ENCODE data around the gene RGL4. TPM values are rescaled to one million over a fixed set of nuclear protein-coding genes. Genes with fewer than 3 reads are reported as not detected.
"Not testable (repeated sequence)": the region's sequence is repeated elsewhere in the genome, so short reads cannot be mapped to it uniquely, and the experiment has no call there.

RGL4 gene, protein sequence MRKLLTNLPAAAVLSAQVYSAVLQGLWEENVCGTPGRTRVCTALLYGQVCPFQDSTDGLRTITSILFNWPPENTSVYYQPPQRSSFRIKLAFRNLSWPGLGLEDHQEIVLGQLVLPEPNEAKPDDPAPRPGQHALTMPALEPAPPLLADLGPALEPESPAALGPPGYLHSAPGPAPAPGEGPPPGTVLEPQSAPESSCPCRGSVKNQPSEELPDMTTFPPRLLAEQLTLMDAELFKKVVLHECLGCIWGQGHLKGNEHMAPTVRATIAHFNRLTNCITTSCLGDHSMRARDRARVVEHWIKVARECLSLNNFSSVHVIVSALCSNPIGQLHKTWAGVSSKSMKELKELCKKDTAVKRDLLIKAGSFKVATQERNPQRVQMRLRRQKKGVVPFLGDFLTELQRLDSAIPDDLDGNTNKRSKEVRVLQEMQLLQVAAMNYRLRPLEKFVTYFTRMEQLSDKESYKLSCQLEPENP
- polyA plus RNA-seq (2013, experiment 1 of 2; ENCODE audit: insufficient read length), result 0.89 TPM
- polyA plus RNA-seq (2013, experiment 2 of 2; ENCODE audit: insufficient read length), result 0.67 TPM

DNA sequence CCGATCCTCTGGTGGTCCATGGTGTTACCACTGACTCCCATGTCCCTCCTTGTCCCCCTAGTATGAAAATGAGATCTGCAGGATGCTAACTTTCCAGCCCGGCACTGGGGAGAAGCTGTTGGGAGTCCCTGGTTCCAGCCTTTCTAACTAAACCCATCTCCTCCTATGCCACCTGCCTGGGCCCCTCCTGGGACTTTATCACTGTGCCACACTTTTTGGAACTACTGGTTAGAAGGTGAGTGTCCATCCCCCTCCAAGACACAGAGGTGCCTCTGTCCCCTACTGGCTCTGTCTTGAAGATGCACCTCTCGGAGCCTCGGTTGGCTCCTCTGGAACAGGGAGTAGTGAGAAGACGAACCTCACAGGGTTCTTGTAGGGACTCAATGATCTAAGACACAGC lies at the start of gene RGL4:
TSS of gene RGL4 (plus strand) at position 301 of the 400 bp plus-strand sequence. CDS start 1,018 bp downstream, outside the sequence.
- no peak for DNase-seq

DNA sequence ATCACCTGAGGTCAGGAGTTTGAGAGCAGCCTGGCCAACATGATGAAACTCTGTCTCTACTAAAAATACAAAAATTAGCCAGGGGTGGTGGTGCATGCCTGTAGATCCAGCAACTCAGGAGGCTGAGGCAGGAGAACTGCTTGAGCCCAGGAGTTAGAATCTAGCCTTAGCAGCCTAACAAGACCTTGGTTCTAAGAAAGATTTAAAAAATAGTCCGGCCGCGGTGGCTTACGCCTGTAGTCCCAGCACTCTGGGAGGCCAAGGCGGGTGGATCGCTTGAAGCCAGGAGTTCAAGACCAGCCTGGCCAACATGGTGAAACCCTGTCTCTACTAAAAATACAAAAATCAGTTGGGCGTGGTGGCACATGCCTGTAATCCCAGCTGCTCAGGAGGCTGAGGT lies 44.3 kb upstream of the RGL4 start:
- not testable (repeated sequence) for DNase-seq

DNA sequence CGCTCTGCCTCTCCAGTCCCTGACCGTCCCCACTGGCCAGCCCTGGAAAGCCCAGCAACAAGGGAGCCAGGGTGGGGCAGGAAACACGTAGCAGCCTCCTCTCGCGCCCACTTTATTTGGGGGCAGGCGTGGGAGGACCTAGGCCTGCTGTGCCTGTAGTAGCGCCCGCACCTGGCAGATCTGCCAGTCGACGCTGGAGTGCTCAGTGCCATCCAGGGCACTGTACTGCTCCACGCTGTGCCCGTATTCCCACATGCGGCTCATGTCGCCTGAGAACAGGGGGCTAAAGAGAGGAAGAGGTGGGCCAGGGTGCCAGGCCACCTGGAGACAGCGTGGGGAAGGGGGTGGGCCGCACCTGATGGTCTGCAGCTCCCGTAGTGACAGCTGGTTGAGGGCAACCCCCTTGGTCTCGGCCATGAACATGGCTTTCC lies 41.7 kb upstream of the RGL4 start:
- no peak for DNase-seq

DNA sequence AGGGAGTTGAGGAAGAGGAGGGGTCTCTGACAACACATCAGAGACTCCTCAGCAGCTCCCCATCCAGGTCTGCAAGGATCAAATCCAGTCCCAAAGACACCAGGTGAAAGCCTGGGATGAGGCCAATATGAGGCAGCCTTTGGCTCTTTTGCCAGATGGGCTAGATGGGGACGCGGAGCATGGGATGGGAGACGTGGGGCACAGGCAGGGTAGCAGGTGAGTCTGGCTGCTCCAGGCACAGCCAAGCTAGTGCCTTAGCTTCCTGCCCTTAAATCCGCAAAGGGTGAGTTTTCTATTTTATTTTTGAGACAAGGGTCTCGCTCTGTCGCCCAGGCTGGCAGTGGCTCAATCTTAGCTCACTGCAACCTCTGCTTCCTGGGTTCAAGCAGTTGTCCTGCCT lies 39.1 kb upstream of the RGL4 start:
- DNase-seq, result no peak

DNA sequence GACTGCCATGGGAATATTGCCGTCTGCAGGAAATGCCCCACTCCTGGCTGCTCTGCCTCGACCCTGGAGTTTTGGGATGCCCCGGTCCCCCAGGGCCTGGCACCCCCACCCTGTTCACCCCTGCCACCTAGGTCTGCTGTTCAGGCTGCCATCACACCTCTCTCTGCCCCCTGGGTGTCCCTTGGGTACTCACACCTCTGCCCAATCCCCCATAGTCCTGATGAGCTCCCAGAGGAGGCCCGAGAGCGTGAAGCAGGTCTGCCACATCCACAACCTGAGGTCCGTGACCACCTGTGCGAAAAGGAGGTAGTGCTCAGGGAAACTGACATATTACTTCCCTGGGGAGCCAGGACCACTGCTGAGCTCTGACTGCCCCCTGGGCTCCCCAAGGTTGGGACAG lies 38.5 kb upstream of the RGL4 start:
- DNase-seq, result no peak

DNA sequence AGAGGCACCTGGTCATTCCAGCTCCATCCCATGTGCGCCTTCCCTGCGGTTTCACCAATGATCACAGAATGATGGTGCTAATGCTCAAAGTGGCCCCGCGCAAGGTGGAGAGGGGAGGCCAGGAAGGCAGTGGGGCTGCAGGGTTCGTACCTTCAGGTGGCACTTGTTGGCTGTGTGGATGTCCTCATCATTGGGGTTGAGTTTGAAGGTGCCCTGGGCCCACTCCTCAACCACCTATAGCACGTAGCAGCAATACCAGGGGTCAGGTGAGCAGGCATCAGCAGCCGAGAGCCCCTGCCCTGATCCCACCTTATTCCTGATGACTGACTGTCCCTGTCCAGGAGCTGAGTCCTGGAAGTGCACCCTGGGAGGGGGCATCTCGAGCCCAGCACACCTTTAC lies 38.1 kb upstream of the RGL4 start:
- DNase-seq, result no peak

DNA sequence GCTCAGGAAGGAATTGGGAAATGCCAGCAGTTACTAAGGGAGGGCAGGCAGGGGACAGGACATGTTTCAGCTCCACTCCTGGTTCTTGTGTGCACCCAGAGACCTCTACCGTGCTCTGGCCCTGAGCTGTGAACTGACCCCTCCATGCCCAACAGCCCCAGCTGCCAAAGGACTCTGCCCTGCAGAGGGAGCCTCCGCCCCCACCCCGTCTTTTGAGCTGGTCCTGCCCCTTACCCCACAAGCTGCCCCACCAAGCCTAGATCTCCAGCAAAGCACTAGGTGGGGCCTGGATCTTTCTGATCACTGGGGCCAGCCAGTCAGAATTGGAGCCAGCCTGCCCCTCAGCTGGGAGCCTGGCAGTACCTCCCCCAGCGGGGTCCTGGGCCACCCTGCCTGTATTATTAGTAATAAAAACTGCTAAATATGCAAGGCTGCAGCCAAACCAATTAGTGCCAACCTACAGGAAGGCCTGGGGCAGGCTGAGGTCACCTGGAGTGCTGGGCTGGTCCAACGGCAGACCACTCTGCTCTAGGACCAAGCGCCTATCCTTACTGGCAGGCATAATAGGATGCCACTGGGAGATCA lies 34.8 kb upstream of the RGL4 start:
- DNase-seq, result no peak

DNA sequence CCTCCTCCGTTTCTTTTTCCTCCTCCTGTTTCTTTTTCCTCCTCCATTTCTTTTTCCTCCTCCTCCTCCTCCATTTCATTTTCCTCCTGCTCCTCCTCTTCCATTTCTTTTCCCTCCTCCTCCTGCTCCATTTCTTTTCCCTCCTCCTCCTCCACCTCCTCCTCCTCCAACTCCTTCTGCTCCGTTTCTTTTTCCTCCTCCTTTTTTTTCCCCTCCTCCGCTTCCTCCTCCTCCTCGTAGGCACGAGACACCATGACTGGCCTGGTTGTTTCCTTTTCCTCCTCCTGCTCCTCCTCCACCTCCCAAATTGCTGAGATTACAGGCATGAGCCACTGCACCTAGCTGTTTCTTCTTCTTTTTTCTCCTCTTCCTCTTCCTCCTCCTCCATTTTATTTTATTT lies 33.1 kb upstream of the RGL4 start:
- no peak for DNase-seq

DNA sequence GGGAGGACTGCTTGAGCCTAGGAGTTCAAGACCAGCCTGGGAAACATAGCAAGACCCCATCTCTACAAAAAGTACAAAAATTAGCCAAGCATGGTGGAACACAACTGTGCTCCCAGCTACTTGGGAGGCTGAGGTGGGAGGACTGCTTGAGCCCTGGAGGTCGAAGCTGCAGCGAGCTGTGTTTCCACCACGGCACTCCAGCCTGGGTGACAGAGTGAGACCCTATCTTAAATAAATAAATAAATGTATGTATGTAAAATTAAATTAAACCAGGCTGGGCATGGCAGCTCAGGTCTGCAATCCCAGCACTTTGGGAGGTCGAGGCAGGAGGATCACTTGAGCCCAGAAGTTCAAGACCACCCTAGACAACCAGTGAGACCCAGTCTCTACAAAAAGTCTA lies 30.4 kb upstream of the RGL4 start:
- DNase-seq, result not testable (repeated sequence)

DNA sequence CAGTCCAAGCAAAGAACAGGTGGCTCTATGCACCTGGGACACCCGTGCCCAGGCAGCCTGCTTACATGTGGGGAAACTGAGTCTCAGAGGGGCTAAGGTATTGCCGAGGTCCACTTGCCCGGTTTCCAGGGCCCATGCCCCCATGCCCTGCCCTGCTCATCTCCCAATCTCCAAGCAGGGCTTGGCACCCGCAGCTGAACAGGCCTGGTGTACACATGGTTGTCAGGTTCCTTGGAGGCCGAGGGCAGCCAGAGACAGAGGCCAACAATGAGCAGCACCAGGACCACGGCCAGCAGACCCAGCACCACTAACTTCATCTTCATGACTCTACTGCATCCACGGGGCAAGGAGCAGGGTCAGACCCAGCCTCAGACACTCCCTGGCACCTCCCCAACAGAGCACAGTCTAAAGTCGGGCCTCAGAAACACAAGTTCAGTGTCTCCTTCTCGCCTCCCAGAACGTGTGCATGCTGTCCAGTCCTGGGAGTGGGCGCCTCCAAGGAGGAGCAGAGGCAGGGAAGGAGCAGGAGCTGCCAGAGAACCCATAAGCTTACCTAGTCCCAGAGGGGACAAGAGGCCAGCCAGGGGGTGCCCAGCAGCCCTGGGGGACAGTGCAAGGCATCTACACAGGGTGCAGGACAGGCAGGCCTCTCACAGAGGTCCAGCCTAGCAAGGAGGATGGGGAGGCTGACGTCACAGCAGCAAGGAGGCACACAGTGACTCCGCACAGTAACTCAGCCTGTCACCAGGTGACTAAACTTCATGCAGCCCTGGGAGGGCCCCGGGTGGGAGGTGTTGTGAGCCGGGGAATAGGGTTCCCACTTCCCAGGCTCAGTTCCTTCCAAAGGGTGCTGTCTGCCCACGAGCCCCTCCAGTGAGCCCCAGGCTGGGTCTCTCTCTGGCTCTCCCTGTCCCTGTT lies 20.2 kb upstream of the RGL4 start:
- no peak for DNase-seq

DNA sequence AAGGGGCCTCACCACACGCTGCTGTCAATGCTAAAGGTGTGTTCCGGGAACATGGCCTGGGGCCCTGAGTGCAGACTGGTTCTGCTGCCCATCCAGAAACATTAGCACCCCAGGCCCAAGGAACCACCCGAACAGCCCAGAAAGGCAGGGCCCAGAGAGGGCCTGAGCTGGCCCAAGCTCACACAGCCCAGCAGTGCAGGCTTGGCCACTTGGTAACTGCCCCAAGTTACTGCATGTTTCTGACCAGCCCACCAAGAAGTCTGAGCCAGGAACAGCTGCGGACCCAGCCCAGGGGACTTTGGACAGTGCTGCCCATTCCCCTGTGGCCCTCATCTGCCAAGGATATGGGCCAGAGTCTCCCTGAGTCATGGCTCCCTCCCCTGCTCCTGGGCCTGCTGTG lies 19.4 kb upstream of the RGL4 start:
- DNase-seq, result not testable (repeated sequence)

DNA sequence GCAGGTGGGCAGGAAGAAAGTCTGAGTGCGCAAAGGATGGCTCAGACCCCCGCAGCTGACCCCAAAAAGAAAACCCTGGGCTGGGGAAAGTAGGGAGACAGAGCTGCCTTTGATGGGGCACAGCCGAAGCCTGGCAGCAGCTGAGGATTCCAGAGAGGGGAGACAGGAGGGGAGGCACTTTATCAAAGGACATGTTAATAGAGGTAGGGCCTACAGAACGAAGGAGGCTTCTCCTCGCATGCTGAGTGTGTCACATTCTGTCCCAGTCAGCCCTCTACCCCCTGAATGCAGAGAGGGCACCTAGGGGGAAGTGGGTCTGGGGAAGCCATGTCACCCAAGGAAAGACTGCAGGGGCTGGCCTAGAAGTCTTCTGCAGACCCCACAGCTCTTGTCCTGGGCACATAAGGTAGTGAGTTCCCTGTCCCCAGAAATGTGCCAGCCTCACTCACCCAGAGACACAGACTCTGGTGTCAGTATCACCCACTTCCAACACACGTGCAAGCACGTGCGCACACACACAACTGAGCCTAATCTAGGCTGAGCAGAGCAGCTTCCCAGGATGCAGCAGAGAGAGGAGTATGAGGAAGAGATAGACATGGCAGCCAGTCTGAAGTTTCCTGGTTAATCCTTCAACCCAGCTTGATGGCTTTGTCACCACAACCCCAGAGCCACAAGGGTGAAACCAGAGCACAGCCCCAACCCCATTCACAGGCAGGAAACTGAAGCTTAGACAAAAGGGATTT lies 18.3 kb upstream of the RGL4 start:
- DNase-seq, result not testable (repeated sequence)

DNA sequence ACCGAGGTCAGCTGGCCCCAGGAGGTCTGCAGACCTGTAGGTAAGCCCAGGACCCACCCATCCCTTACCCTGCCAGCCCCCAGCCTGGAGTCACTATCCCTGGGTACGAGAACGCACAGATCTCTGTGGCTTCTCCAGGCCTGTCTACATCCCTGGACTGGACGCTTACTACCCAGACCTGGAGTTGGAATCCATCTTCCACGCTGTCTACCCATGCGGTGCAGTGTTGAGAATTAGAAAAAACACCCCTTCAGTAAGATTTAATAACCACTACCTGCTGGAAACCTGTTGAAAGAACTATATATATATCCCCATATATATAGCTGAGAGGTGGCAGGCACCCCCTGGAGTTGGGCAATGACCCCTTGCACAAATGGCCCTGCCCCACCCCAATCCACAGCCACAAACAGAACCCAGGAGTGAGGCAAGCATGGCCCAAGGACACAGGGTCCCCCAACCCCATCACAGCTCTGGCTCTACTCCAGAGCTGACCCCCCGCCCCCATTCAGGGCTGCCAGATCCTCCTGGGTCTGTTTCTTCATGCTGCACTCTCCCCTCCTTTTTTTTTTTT lies 17.7 kb upstream of the RGL4 start:
- DNase-seq, result no peak

DNA sequence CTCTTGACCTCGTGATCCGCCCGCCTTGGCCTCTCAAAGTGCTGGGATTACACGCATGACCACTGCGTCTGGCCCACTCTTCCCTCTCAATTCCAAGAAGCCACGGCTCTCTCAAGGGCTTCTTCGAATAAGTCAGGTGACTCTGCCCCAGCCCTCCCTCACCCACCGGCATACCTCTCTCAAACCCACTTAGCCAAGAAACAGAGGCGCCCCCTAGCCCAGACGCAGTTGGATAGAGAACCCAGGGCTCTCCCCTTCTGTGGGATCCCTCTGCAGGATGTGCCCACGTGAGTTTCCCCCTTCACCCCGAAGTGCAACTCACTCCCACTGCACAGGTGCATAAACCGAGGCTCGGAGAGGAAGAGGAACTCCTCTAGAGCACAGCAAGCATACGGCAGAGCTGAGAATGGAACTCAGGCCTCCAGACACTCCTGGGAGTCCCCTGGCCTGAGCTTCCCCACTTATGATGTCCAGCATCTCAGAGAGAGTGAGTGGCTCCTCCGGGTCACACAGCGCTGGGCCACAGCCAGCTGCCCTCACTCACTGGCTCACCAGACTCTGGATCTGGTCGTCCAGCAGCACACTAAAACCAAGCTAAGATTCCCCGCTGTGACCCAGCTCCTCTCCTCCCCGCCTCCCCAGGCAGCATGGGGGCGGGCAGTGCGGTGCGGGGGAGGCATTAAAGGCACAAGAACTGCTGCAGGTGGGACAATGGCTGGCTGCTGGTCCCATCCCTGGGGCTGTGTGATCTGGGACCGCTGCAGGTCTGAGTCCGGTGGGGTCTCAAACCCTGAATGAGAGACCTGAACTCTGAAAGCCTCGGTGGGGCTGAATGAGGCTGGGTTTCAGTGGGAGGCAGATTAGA lies 16.8 kb upstream of the RGL4 start:
- no peak for DNase-seq

DNA sequence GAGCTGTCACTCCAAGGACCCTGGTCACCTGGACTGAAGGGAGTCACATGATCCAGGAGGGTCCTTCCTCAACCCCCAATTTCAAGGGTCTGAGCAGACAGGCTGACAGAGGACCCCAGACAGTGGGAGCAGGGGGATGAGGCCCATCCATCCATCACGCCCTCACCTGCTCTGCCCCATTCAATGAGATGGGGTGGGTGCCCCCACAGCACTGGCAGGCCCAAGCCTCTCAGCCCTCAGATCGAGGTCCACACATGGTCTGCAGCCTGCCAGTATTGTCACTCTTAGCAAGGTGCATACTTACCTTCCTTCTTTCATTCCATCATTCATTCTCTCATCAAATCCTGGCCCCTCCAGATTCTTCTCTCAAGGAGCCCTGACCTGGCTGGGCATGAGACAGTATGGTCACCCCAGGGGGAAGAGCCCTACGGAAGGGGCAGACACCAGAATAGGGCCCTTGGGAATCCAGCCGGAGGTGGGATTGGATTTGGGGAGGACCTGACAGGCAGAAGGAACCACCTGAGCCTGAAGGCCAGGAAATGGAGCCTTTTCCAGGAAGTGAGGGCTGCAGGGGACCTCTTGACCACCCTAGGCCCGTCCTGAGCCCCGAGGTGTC lies 15.8 kb upstream of the RGL4 start:
- DNase-seq, result not testable (repeated sequence)

DNA sequence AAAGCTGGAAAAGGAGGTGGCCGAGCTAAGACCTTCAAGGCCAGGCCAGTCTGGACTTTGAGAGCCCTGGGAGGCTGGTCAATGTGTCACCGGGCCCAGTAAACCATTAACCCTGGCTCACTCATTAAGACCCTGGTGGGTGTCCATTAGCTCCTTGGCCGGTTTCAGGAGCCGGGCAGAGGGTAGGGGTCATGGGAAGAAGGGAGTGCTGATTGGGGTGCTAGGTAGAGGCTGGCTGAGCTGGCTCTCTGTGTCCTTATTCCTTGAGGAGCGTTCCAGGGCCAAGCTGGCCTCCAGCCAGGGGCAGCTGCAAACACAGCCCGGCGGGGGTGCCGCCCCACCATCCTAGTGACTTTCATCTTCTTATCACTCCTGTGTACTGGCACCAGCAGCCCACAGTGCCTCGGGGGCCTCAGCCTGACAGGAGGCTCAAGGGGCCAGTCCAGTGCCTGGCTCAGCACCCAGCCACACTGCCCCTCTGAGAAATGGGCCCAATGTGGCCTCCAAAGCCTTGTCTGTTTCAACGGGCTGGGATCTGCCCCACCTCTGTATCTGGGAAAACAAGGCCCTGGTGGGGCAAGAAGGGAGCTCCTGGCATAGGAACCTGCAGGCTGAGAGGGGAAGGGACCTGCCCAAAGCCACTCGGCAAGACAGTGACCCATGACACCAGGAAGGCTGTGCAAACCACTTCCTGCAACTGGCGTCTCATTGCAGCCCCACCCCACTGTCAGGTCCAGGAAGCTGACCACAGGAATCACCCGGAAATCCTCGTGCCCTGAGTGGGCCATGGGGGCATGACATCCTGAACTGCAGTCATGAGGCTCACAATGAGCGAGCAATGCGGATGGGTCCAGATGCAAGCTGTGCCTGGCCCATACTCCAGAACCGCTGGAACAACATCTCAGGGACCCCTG lies 15.1 kb upstream of the RGL4 start:
- no peak for DNase-seq

DNA sequence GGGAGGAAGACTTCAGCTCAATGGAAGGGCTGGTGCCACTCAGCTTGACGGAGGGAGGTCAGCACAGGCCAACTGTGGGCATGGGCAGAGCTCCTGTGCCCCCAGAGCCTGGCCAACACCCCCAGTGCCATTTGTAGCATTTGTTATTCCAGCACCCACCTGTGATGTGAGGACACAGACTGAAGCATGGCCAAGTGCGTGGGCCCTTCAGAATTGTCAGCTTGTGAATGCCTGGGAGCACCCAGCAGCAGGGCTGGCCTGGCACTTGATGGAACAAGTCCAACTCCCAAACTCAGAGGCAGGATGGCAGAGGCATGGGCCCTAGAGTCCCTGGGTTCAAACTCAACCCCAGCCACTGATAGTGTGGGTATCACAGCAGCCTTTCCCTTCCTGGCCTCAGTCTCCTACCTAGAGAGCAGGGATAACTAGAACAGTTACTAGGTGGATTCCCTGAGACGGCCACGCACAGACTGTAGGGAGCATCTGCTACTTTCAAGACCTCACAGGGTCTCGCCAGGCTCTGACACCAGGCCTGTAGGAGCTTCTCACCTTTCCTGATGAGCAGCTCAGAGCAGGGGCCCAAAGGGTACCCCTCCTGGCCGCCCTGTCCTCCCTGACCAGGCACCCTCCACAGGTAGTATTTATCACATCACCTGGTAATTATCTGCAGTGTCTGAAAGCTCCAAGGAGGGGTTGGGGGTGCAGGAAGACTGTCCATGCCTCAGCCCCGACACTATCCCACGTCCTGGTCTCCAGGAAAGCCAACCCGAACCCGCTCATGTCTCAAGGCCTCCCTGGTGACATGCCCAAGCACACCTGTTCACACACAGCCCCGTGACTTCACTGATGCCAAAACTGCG lies 13.7 kb upstream of the RGL4 start:
- DNase-seq, result not testable (repeated sequence)

DNA sequence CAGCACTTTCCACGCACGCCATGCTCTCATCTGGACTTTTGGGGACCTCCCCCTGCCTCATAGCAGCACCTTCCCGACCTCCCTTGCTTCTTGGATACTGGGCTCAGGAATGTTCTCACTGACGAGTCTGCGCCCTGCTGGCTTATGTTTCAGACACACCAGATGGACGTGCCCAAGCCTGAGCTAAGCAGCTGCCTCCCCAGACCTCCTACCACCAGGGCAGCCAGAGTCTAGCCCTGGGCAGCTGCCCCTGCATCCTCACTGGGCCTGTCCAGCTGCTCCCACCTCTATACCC lies 13.2 kb upstream of the RGL4 start:
- no peak for DNase-seq
